Ovary (tissue), 3 donors: ENCODE data around the gene PCNT.

Experiments
- EP300 ChIP-seq: sonication (generic); formaldehyde crosslinking; IDR thresholded peaks from one replicate; pipeline ENCODE4 v1.6.1; 2017; ENCODE audit warnings: antibody characterized with exemption
- POLR2A ChIP-seq: fragments of 450-650 bp; IDR thresholded peaks from one replicate; pipeline ENCODE4 v1.6.1; 2017; ENCODE audit warnings: antibody characterized with exemption, mild to moderate bottlenecking, moderate library complexity
- TF ChIP-seq, protein P1 (sequence below), 3 donors: fragments of 450-650 bp in 2 of 3; fragments of 200-600 bp in 1 of 3; IDR thresholded peaks; one replicate each; pipeline versions ENCODE4 v1.5.1 to v1.8.0; 2016 to 2022; ENCODE audit warnings: antibody characterized with exemption in 3 of 3, mild to moderate bottlenecking in 1 of 3
- donor health status: DM: no; HTN: no; CAD: no.

DNA sequence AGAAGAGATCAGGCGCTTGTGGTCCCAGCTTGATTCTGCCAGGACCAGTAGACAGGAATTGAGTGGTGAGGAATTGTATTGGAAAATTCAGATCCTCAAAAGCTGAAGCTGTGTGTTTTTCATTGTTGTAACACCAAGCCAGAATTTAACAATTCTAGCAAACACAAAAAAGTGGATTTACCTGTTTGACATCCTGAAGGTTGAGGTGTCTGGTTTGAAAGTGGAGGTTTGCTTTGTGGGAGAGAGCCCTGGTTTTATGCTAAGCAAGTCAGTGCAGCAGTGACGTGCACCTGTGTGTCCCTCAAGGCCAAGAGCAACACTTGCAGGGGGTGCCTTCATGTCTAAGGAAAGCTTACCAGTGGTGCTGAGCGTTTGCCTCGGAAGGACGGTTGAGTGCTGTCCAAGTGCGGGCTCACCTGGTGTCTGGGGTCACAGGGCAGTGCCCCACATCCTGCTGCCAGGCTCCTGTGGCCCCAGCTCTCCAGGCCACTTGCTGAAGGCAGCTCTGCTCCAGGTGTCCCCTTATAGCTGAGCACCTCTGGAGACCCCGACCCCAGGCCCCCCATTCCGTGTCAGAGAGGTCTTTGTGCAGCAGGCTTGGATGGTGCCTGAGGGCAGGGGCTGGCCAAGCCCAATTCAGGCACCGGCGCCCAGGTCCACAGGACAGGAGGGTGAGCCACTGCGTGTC lies 27.7 kb downstream of the PCNT start:
- TF ChIP-seq, protein P1, sequence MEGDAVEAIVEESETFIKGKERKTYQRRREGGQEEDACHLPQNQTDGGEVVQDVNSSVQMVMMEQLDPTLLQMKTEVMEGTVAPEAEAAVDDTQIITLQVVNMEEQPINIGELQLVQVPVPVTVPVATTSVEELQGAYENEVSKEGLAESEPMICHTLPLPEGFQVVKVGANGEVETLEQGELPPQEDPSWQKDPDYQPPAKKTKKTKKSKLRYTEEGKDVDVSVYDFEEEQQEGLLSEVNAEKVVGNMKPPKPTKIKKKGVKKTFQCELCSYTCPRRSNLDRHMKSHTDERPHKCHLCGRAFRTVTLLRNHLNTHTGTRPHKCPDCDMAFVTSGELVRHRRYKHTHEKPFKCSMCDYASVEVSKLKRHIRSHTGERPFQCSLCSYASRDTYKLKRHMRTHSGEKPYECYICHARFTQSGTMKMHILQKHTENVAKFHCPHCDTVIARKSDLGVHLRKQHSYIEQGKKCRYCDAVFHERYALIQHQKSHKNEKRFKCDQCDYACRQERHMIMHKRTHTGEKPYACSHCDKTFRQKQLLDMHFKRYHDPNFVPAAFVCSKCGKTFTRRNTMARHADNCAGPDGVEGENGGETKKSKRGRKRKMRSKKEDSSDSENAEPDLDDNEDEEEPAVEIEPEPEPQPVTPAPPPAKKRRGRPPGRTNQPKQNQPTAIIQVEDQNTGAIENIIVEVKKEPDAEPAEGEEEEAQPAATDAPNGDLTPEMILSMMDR (IDR thresholded peaks at IDR 0.05): no peak
- TF ChIP-seq EP300: no peak
- TF ChIP-seq POLR2A: no peak
